SK-N-SH (cell line): ENCODE data around the gene SUCNR1. TPM values are rescaled to one million over a fixed set of nuclear protein-coding genes. Genes with fewer than 3 reads are reported as not detected.

Experiments
- CTCF ChIA-PET: fragments of 300-600, 350-600 bp; formaldehyde crosslinking; extraction: SDS; loops from one replicate; lab custom pipeline; 2021; lab: Yijun Ruan, JAX
- POLR2A ChIA-PET: fragments of 350-600 bp; sonication (Branson Sonifier 250); formaldehyde crosslinking; extraction: SDS; loops from one replicate; lab custom pipeline; 2020; ENCODE audit warnings: antibody characterized with exemption, inconsistent platforms; lab: Yijun Ruan, JAX
- DNase-seq: peaks from one replicate; pipeline ENCODE4 v3.0.0; 2012
- H2AFZ ChIP-seq: fragments of 200-600 bp; sonication (generic); 2 replicates; pipeline ENCODE4 v1.8.1; 2016; ENCODE audit warnings: antibody characterized with exemption, mild to moderate bottlenecking, low read depth
- H3F3A ChIP-seq: fragments of 200-600 bp; sonication (generic); replicated peaks from 2 replicates; pipeline ENCODE3; 2016; ENCODE audit warnings: antibody characterized with exemption, mild to moderate bottlenecking; ENCODE audit not compliant: insufficient read depth
- H3K27ac ChIP-seq, 2 experiments: fragments of 200-500 bp in 1 of 2; fragments of 200-600 bp in 1 of 2; sonication (Bioruptor generic) in 1 of 2; sonication (generic), shearing (Covaris generic) in 1 of 2; 2 replicates each; pipeline versions ENCODE4 v1.5.1 to v1.6.1; 2014 to 2016; ENCODE audit warnings: low read depth in 2 of 2, inconsistent platforms in 1 of 2, low read length in 1 of 2, mild to moderate bottlenecking in 1 of 2, mixed read lengths in 1 of 2
- H3K27me3 ChIP-seq: fragments of 200-600 bp; sonication (generic), shearing (Covaris generic); 2 replicates; pipeline ENCODE4 v1.6.1; 2016; ENCODE audit warnings: mixed run types; ENCODE audit not compliant: insufficient read depth
- H3K36me3 ChIP-seq, 2 experiments: fragments of 200-500 bp in 1 of 2; fragments of 200-600 bp in 1 of 2; sonication (Bioruptor generic) in 1 of 2; sonication (generic) in 1 of 2; replicated peaks in 1 of 2; 2 replicates each; pipeline versions ENCODE3 to v1.5.1; 2014 to 2016; ENCODE audit warnings: low read length in 1 of 2, mild to moderate bottlenecking in 1 of 2; ENCODE audit not compliant: insufficient read depth in 2 of 2, control insufficient read depth in 1 of 2
- H3K4me1 ChIP-seq, 2 experiments: fragments of 200-500 bp in 1 of 2; fragments of 200-600 bp in 1 of 2; sonication (Bioruptor generic) in 1 of 2; sonication (generic), shearing (Covaris generic) in 1 of 2; 2 replicates each; pipeline versions ENCODE4 v1.5.1 to v1.6.1; 2014 to 2016; ENCODE audit warnings: low read depth in 1 of 2, low read length in 1 of 2, mixed run types in 1 of 2; ENCODE audit not compliant: insufficient read depth in 2 of 2, control insufficient read depth in 1 of 2
- H3K4me2 ChIP-seq: fragments of 200-600 bp; sonication (generic), shearing (Covaris generic); 2 replicates; pipeline ENCODE4 v1.6.1; 2017; ENCODE audit warnings: mixed run types
- H3K4me3 ChIP-seq, 2 experiments: fragments of 200-500 bp in 1 of 2; fragments of 200-600 bp in 1 of 2; sonication (Bioruptor generic) in 1 of 2; sonication (generic), shearing (Covaris generic) in 1 of 2; 2 replicates each; pipeline versions ENCODE4 v1.5.1 to v1.8.1; 2014 to 2016; ENCODE audit warnings: low read depth in 2 of 2, inconsistent platforms in 1 of 2, low read length in 1 of 2, mild to moderate bottlenecking in 1 of 2, mixed read lengths in 1 of 2, moderate library complexity in 1 of 2
- H3K79me2 ChIP-seq: fragments of 200-600 bp; sonication (generic); 2 replicates; pipeline ENCODE4 v1.8.1; 2017; ENCODE audit warnings: mild to moderate bottlenecking; ENCODE audit not compliant: insufficient read depth
- H3K9ac ChIP-seq: fragments of 200-600 bp; sonication (generic); 2 replicates; pipeline ENCODE4 v1.6.1; 2017; ENCODE audit warnings: mixed run types
- H3K9me2 ChIP-seq: fragments of 200-600 bp; sonication (generic); 2 replicates; pipeline ENCODE4 v1.6.1; 2017; ENCODE audit warnings: mixed run types
- H3K9me3 ChIP-seq: fragments of 200-600 bp; sonication (generic); 2 replicates; pipeline ENCODE4 v1.6.1; 2017; ENCODE audit warnings: mixed run types, mild to moderate bottlenecking, moderate library complexity
- H4K20me1 ChIP-seq: fragments of 200-600 bp; sonication (generic); 2 replicates; pipeline ENCODE4 v1.6.1; 2017; ENCODE audit warnings: mild to moderate bottlenecking, mixed run types; ENCODE audit not compliant: insufficient read depth
- CHD2 ChIP-seq: fragments of 150-350 bp; IDR thresholded peaks from 2 replicates; pipeline ENCODE4 v1.6.1; 2018; ENCODE audit warnings: low read length; ENCODE audit not compliant: partially characterized antibody
- CTCF ChIP-seq: fragments of 200-600 bp; sonication (generic); IDR thresholded peaks from 2 replicates; pipeline ENCODE4 v1.6.1; 2017; ENCODE audit warnings: antibody characterized with exemption, mild to moderate bottlenecking, moderate library complexity
- FOXM1 ChIP-seq: IDR thresholded peaks from 2 replicates; pipeline ENCODE4 v1.4.0; 2012; ENCODE audit warnings: low read depth, mild to moderate bottlenecking
- GABPA ChIP-seq: IDR thresholded peaks from 2 replicates; pipeline ENCODE4 v1.4.0; 2012; ENCODE audit warnings: low read depth, mild to moderate bottlenecking
- MEF2A ChIP-seq: IDR thresholded peaks from 2 replicates; pipeline ENCODE4 v1.4.0; 2012; ENCODE audit warnings: low read depth, borderline replicate concordance
- MXI1 ChIP-seq: IDR thresholded peaks from 2 replicates; pipeline ENCODE4 v1.6.1; 2012; ENCODE audit warnings: mild to moderate bottlenecking, low read depth, low read length, improper control_type of control experiment
- NFIC ChIP-seq: IDR thresholded peaks from 2 replicates; pipeline ENCODE4 v1.4.0; 2012; ENCODE audit warnings: borderline replicate concordance
- NRF1 ChIP-seq: IDR thresholded peaks from 2 replicates; pipeline ENCODE4 v1.6.1; 2012; ENCODE audit warnings: low read depth, mild to moderate bottlenecking, low read length
- RAD21 ChIP-seq: IDR thresholded peaks from 2 replicates; pipeline ENCODE4 v1.6.1; 2012; ENCODE audit warnings: mild to moderate bottlenecking, low read length
- RFX5 ChIP-seq: IDR thresholded peaks from 2 replicates; pipeline ENCODE4 v1.6.1; 2012; ENCODE audit warnings: mild to moderate bottlenecking, improper control_type of control experiment, low read length
- USF1 ChIP-seq: IDR thresholded peaks from 2 replicates; pipeline ENCODE4 v1.4.0; 2012; ENCODE audit warnings: low read depth, borderline replicate concordance
- YY1 ChIP-seq: IDR thresholded peaks from 2 replicates; pipeline ENCODE4 v1.4.0; 2012; ENCODE audit warnings: low read depth, mild to moderate bottlenecking
- WGBS: methylation state at CpG from one replicate; pipeline ENCODE4 v1.1.6; 2017; ENCODE audit warnings: low lambda C conversion rate; 5-methylcytosine and 5-hydroxymethylcytosine counted together
- polyA plus RNA-seq, 3 experiments: library from polyadenylated mRNA; depleted of rRNA; stranded (reverse); fragments of >200 nt; gene quantifications; 2 replicates each; pipeline ENCODE4 v1.2.3, GENCODE V29; 2012
- TF ChIP-seq, protein P1 (sequence below): IDR thresholded peaks from 2 replicates; pipeline ENCODE4; 2012

The SUCNR1 gene
- polyA plus RNA-seq, 1 of the 3 experiments (the other 2 are of a cell fraction) = 1.5 TPM

GRCh38 chr3:151903501-151903991, 30.1 kb downstream of the SUCNR1 start:
- DNase-seq = no peak
- WGBS = 12% methylated on average over 2 of the region's 2 CpGs
- Histone ChIP-seq H3F3A (peaks cover 36% of the 10 kb centered on the region), H3K27ac (peak overlapping the region; percentile 67 to 89), H3K9me2 (no peaks in the 10 kb centered on the region), H2AFZ (0 out of 2 replicates have a peak overlapping the region, but pooled peaks have one; percentile 19), H3K4me2 (peak overlapping the region; percentile 60), H3K9ac (peak overlapping the region; percentile 41; the same call in 1 of the 2 replicates), H3K9me3 (no peaks in the 10 kb centered on the region), H3K4me1 (peaks cover 0 to 57% of the 10 kb centered on the region in 2 experiments; a peak in 2 of 4 replicates), H3K79me2 (peaks cover 76% of the 10 kb centered on the region), H4K20me1 (no peaks in the 10 kb centered on the region), H3K4me3 (no peak overlapping the region), H3K27me3 (no peaks in the 10 kb centered on the region), H3K36me3 (no peaks in the 10 kb centered on the region)
- ChIA-PET POLR2A (no interaction called here), CTCF (no interaction called here)
- peak; percentile 65; the same call in 1 of the 2 replicates for TF ChIP-seq MEF2A
- TF ChIP-seq YY1 = no peak

GRCh38 chr3:151905647-151906046, 32.2 kb downstream of the SUCNR1 start:
- H3K9me3 ChIP-seq = no peaks in the 10 kb centered on the region
- H3K4me2 ChIP-seq = no peak overlapping the region
- no peak overlapping the region for H3K4me3 ChIP-seq
- peaks cover 41% of the 10 kb centered on the region for H3F3A ChIP-seq
- POLR2A ChIA-PET = no interaction called here
- no peaks in the 10 kb centered on the region for H3K36me3 ChIP-seq
- no peaks in the 10 kb centered on the region for H3K27me3 ChIP-seq
- no peak for TF ChIP-seq YY1
- TF ChIP-seq CTCF = no peak
- TF ChIP-seq, protein P1, sequence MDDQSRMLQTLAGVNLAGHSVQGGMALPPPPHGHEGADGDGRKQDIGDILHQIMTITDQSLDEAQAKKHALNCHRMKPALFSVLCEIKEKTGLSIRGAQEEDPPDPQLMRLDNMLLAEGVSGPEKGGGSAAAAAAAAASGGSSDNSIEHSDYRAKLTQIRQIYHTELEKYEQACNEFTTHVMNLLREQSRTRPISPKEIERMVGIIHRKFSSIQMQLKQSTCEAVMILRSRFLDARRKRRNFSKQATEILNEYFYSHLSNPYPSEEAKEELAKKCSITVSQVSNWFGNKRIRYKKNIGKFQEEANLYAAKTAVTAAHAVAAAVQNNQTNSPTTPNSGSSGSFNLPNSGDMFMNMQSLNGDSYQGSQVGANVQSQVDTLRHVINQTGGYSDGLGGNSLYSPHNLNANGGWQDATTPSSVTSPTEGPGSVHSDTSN = no peak
- TF ChIP-seq FOXM1 = no peak
- no peak for TF ChIP-seq NFIC
- TF ChIP-seq CHD2 = no peak
- no peak for TF ChIP-seq NRF1
- no peak for TF ChIP-seq USF1
- no peak for TF ChIP-seq RAD21
- no peak for TF ChIP-seq MXI1
- no peak for TF ChIP-seq RFX5
- TF ChIP-seq GABPA = no peak
- no peaks in the 10 kb centered on the region for H4K20me1 ChIP-seq
- CTCF ChIA-PET = no interaction called here
- H3K9ac ChIP-seq = no peak overlapping the region
- no peak for DNase-seq
- WGBS = 27% methylated on average over 2 of the region's 2 CpGs
- no peaks in the 10 kb centered on the region for H3K9me2 ChIP-seq
- no peak overlapping the region for H2AFZ ChIP-seq
- peaks cover 0 to 60% of the 10 kb centered on the region in 2 experiments; a peak in 2 of 4 replicates for H3K4me1 ChIP-seq
- peak overlapping the region in 1 of 2 experiments; percentile 89; a peak in 2 of 4 replicates for H3K27ac ChIP-seq
- H3K79me2 ChIP-seq = peaks cover 75% of the 10 kb centered on the region
